SH-SY5Y (cell line): Measurements from ENCODE around the gene SNX22.

Experiments
- GATA2 ChIP-seq: IDR thresholded peaks from 2 replicates; pipeline ENCODE4 v1.6.1; 2011; ENCODE audit warnings: mild to moderate bottlenecking, low read depth, low read length
- GATA3 ChIP-seq: IDR thresholded peaks from 2 replicates; pipeline ENCODE4 v1.6.1; 2011; ENCODE audit warnings: low read depth, mild to moderate bottlenecking, low read length, moderate library complexity

DNA sequence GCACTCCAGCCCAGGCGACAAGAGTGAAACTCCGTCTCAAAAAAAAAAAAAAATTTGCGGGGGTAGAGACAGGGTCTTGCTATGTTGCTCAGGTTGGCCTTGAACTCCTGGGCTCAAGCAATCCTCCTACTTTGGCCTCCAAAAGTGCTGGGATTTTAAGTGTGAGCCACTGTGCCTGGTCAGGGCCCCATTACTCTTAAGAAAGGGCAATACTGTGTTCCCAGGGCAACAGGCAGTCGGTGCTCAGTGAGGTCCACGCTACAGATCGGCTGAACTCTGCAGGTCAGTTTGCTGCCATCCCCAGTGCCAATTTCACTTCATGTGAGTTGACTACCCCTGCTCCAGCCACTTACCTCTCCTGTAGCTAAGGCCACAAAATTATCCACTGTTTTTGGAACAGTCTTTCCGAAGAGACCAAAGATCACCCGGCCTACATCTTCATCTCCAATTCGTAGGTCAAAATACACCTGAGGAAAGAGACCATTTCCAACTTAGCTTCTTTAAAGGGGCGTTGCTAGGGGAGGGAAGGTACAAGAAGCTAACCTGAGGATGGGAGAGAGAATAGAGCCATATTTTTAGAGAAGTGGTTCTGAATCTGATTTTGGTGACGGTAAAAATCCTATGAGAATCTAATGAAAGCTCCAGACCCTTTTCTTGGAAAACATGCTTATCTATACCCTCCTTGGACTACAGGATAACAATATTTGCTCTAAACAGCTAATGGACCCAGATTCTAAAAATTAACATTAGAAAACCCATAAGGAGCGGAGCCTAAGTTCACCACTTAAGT is 10.4 kb downstream of the SNX22 start:
- TF ChIP-seq GATA2 (no peak), GATA3 (no peak)
